ENCODE measurements around the gene STK24. TPM values are rescaled to one million over a fixed set of nuclear protein-coding genes. Genes with fewer than 3 reads are reported as not detected.

STK24 gene
- total RNA-seq, 3 donors from 2014 or later = 61.3 to 149 (median 71.9) TPM

DNA sequence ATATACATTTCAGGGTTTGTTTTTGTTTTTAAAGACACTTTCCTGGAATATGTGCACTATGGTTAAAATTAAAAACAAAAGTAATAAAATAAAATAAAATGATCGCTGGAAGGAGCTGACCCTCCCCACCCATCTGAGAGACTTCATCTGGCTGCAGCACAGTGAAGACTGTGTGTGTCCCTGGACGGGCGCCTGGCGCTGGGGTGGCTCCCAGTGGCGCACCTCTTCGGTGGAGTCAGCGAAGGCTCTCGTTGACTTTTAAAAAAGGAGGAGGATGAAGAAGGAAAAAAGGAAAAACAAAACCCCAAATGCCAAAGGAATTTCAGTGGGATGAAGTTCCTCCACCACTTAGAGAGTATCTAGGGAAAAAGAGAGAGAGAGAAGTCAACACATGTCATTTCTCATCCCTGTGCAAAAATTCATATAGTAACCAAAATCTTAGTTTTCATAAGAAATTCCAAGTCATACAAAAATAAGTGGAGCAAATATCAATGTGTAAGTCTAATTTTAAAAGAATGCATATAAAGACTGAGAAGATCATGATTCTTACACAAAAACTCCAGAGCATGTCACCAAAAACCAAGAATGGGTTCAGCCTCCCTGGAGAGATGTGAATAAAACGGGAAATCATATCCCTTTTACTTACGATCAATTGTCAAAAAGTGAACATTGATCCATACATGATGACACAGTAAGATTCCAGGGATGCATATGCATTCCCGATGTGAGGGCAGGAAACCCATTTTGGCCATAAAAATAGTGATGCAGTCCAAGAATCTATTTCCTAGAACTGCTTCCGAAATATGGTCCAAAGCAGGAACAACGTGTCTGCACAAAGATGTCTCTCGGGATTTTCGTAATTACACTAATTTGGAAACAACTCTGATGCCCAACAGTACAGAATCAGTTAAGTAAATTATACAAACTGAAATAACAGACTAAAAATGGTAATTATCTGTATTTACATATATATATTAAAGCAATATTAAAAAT, 123.8 kb downstream of the STK24 start:
- Histone ChIP-seq H3K4me1 (no peaks in the 10 kb centered on the region), H3K36me3 (peaks cover 5% of the 10 kb centered on the region), H3K4me3 (no peak overlapping the region), H3K9me3 (no peaks in the 10 kb centered on the region), H3K27me3 (no peaks in the 10 kb centered on the region), H3K27ac (no peak overlapping the region)
- no peak for DNase-seq (ENCODE audit: low spot score in 2 of 2)
- intact Hi-C loops (cut with DNase I; ENCODE audit: low total_unique reads) = no loop called here
- no peak for TF ChIP-seq POLR2A (IDR thresholded peaks at IDR 0.05)
- TF ChIP-seq POLR2AphosphoS5 (IDR thresholded peaks at IDR 0.05) = no peak
- TF ChIP-seq, protein P1, sequence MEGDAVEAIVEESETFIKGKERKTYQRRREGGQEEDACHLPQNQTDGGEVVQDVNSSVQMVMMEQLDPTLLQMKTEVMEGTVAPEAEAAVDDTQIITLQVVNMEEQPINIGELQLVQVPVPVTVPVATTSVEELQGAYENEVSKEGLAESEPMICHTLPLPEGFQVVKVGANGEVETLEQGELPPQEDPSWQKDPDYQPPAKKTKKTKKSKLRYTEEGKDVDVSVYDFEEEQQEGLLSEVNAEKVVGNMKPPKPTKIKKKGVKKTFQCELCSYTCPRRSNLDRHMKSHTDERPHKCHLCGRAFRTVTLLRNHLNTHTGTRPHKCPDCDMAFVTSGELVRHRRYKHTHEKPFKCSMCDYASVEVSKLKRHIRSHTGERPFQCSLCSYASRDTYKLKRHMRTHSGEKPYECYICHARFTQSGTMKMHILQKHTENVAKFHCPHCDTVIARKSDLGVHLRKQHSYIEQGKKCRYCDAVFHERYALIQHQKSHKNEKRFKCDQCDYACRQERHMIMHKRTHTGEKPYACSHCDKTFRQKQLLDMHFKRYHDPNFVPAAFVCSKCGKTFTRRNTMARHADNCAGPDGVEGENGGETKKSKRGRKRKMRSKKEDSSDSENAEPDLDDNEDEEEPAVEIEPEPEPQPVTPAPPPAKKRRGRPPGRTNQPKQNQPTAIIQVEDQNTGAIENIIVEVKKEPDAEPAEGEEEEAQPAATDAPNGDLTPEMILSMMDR (IDR thresholded peaks at IDR 0.05) = no peak

DNA sequence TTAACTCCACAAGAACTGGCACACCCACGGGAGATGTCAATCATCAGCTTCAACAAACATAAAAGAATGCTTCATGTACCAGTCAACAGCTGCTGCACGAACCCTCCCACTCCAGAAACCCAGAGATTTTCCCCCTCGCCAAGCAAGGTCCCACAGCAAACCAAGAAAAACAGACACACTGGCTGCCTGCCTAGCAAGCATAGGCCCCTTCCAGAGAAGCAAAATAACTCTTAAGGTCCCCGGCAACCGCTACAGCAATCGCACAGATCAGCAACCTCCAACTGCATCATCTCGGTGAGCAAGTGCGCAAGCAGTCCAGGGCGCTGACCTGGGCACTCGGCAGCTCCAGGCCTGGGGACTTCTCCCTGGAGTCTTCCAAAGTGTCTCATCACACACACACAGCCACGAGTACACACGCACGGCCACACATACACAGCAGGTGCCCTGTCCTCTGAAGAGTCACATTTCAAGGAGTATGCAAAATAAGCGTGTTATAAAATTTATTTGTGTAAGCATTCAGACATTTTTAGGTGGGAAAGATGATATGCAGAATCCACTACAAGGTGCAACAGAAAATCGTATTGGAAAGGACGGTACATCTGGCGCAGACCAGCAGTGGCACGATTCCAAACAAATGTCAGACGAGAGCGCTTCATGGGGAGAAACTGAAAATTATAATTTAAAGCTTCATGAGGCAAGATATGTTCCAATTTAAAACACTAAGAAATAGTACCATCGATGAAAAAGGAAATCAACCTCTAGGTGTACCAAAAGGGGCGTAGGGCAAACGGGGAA, 125.0 kb downstream of the STK24 start:
- no peaks in the 10 kb centered on the region for H3K4me1 ChIP-seq
- H3K27ac ChIP-seq = peak overlapping the region in 1 of 2 donors; percentile 19
- TF ChIP-seq, protein P1 (IDR thresholded peaks at IDR 0.05) = no peak
- TF ChIP-seq POLR2AphosphoS5 (IDR thresholded peaks at IDR 0.05) = no peak
- no peak for TF ChIP-seq POLR2A (IDR thresholded peaks at IDR 0.05)
- intact Hi-C loops (cut with DNase I; ENCODE audit: low total_unique reads) = no loop called here
- no peaks in the 10 kb centered on the region for H3K9me3 ChIP-seq
- no peak for DNase-seq (ENCODE audit: low spot score in 2 of 2)
- peaks cover 5% of the 10 kb centered on the region for H3K36me3 ChIP-seq
- H3K4me3 ChIP-seq = no peak overlapping the region
- H3K27me3 ChIP-seq = no peaks in the 10 kb centered on the region

DNA sequence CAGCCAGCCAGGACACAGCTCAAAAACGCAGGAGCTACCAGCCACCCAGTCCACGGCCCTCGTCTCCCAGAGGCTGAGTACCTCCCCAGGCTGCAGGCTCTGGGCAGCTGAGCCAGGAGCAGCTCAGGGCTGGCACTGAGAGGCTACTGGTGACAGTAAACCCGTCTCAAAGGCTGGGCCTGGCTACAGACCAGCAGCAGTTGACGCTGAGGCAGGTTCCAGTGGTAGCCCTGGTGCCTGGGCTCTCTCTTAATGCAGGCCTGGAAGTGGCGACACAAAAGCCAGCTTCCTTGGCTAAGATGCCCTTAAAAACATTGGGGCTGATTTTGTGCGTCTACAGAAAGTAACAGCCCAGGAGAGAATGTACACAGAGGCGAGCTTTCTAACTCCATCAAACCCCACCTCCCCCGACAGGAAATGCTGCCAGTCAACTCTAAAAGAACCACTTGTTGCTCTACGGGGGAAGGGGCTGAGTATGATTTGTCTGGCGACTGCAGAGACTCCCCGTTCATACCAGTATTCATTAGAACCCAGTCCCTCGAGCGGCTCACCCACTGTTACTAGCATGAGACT, 126.3 kb downstream of the STK24 start:
- Histone ChIP-seq H3K27me3 (no peaks in the 10 kb centered on the region), H3K36me3 (no peaks in the 10 kb centered on the region), H3K4me1 (no peaks in the 10 kb centered on the region), H3K9me3 (no peaks in the 10 kb centered on the region), H3K27ac (peak overlapping the region; percentile 26 to 61), H3K4me3 (no peak overlapping the region)
- TF ChIP-seq, protein P1 (IDR thresholded peaks at IDR 0.05) = no peak
- TF ChIP-seq POLR2AphosphoS5 (IDR thresholded peaks at IDR 0.05) (no peak), POLR2A (IDR thresholded peaks at IDR 0.05) (no peak)
- DNase-seq (ENCODE audit: low spot score in 2 of 2) = no peak
- intact Hi-C loops (cut with DNase I; ENCODE audit: low total_unique reads) = no loop called here

DNA sequence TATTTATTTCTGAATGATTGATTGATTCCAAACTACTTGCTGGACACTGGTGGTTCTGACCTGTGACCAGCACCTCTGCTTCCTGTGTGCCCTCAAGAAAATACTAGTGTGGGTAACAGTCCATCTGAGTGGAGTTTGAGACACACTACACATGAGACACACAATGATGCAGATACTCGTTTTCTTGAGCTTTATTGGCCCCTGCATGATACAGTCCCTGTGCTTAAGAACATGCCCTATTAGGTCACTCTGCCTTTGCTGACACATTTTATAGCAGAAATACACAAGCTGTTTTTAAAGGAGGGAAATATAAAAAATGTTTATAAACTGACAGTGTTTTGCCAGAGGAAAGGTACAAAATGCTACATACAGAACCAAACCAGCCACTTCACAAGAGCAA, 126.9 kb downstream of the STK24 start:
- no peaks in the 10 kb centered on the region for H3K9me3 ChIP-seq
- H3K4me1 ChIP-seq = no peaks in the 10 kb centered on the region
- no peak overlapping the region for H3K4me3 ChIP-seq
- no peaks in the 10 kb centered on the region for H3K36me3 ChIP-seq
- DNase-seq (ENCODE audit: low spot score in 2 of 2) = no peak
- H3K27me3 ChIP-seq = no peaks in the 10 kb centered on the region
- intact Hi-C loops (cut with DNase I; ENCODE audit: low total_unique reads) = no loop called here
- H3K27ac ChIP-seq = peak overlapping the region; percentile 26 to 40
- TF ChIP-seq POLR2A (IDR thresholded peaks at IDR 0.05) = no peak
- TF ChIP-seq, protein P1 (IDR thresholded peaks at IDR 0.05) = no peak
- no peak for TF ChIP-seq POLR2AphosphoS5 (IDR thresholded peaks at IDR 0.05)

Measured in breast epithelium (tissue), 4 donors.